ENCODE data around the gene NLRP12.
"Not testable (repeated sequence)": the region's sequence is repeated elsewhere in the genome, so short reads cannot be mapped to it uniquely, and the experiment has no call there.

NLRP12 gene, protein sequence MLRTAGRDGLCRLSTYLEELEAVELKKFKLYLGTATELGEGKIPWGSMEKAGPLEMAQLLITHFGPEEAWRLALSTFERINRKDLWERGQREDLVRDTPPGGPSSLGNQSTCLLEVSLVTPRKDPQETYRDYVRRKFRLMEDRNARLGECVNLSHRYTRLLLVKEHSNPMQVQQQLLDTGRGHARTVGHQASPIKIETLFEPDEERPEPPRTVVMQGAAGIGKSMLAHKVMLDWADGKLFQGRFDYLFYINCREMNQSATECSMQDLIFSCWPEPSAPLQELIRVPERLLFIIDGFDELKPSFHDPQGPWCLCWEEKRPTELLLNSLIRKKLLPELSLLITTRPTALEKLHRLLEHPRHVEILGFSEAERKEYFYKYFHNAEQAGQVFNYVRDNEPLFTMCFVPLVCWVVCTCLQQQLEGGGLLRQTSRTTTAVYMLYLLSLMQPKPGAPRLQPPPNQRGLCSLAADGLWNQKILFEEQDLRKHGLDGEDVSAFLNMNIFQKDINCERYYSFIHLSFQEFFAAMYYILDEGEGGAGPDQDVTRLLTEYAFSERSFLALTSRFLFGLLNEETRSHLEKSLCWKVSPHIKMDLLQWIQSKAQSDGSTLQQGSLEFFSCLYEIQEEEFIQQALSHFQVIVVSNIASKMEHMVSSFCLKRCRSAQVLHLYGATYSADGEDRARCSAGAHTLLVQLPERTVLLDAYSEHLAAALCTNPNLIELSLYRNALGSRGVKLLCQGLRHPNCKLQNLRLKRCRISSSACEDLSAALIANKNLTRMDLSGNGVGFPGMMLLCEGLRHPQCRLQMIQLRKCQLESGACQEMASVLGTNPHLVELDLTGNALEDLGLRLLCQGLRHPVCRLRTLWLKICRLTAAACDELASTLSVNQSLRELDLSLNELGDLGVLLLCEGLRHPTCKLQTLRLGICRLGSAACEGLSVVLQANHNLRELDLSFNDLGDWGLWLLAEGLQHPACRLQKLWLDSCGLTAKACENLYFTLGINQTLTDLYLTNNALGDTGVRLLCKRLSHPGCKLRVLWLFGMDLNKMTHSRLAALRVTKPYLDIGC

DNA sequence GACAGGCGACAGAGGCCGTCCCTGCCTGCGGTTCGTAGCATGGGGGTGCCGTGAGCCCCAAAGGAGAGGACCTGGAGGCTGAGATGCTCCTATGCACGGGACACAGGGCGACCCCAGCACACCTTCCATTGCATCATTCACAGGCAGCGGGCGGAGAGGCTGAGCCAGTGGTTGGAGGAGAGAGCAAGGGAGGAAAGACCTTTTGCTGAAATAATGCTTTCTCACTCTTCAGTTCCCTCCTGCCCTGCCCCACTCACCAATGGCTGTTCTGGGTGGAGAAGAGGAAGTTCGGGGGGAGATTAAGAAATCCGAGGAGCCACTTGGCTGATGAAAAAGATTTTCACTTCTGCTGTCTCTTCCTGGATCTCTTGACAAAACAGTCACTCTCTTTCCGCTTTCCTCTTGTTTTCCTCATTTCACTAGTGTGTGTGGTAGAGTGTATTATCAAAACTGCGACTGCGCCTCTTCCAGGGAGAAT is at the start of gene NLRP12:
Gene NLRP12 (minus strand): TSS at position 181 of the 478 bp plus-strand sequence. CDS start 140 bp downstream, at position 41.
- no peak for DNase-seq (ENCODE audit: low read depth)

DNA sequence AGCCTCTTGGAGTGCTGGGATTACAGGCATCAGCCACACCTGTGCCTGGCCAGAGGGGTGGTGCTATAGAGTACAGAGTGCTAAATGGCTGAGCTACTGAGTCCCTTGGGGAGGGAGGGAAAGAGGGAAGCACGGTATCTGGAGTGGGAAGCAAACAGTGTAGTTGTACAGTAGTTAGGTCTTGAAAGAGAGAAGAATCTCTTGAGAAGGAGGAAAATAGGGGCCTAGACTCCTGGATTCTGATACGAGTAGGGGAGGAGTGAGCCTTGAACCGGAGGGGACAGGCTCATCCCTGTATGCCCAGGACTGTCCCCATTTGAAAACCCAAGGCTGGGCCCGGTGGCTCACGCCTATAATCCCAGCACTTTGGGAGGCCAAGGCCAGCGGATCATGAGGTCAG is 48.6 kb upstream of the NLRP12 start:
- DNase-seq (ENCODE audit: low read depth): no peak

DNA sequence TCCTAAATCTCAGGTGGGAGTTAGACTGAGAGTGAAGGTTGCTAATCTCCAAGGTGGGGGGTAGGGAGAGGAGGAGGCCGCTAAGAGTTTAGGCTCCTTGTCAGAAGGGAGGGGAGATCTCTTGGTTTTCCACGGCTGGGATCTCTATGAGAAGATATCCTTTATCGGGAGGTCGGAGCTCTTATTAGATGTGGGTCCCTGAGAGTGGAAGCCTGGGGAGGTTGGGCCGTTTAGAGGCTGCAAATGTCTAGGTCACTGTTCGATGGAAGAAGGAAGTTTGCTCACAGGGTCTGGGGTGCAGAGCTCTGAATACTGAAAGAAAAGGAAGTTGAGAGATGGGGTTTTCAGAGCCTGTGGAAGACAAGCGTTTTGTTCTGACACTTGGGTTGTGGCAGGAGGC is 47.3 kb upstream of the NLRP12 start:
- no peak for DNase-seq (ENCODE audit: low read depth)

DNA sequence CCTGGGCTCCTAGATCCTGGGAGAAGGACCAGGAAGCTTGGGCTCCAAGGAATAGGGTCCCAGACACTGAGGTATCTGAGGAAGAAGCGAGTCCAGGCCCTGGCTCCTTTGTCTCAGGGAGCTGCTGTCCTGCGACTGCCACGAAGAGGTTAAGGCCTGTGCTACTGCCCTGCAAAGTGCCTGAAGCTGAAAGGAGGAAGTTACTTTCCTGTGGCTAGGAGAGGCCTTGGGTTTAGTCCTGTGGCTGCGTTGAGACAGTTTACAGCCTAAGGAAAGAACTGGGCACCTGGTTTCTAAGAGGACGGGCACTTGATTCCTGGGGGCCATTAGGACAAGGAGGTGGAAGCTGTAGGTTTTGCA is 46.4 kb upstream of the NLRP12 start:
- no peak for DNase-seq (ENCODE audit: low read depth)

DNA sequence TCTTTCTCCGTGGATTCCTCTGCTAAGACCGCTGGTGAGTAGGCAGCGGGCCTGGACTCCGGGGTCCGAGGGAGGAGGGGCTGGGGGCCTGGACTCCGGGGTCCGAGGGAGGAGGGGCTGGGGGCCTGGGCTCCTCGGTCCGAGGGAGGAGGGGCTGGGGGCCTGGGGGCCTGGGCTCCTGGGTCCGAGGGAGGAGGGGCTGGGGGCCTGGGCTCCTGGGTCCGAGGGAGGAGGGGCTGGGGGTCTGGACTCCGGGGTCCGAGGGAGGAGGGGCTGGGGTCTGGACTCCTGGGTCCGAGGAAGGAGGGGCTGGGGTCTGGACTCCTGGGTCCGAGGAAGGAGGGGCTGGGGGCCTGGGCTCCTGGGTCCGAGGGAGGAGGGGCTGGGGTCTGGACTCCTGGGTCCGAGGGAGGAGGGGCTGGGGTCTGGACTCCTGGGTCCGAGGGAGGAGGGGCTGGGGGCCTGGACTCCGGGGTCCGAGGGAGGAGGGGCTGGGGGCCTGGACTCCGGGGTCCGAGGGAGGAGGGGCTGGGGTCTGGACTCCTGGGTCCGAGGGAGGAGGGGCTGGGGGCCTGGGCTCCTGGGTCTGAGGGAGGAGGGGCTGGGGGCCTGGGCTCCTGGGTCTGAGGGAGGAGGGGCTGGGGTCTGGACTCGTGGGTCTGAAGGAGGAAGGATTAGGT is 45.8 kb upstream of the NLRP12 start:
- not testable (repeated sequence) for DNase-seq (ENCODE audit: low read depth)

DNA sequence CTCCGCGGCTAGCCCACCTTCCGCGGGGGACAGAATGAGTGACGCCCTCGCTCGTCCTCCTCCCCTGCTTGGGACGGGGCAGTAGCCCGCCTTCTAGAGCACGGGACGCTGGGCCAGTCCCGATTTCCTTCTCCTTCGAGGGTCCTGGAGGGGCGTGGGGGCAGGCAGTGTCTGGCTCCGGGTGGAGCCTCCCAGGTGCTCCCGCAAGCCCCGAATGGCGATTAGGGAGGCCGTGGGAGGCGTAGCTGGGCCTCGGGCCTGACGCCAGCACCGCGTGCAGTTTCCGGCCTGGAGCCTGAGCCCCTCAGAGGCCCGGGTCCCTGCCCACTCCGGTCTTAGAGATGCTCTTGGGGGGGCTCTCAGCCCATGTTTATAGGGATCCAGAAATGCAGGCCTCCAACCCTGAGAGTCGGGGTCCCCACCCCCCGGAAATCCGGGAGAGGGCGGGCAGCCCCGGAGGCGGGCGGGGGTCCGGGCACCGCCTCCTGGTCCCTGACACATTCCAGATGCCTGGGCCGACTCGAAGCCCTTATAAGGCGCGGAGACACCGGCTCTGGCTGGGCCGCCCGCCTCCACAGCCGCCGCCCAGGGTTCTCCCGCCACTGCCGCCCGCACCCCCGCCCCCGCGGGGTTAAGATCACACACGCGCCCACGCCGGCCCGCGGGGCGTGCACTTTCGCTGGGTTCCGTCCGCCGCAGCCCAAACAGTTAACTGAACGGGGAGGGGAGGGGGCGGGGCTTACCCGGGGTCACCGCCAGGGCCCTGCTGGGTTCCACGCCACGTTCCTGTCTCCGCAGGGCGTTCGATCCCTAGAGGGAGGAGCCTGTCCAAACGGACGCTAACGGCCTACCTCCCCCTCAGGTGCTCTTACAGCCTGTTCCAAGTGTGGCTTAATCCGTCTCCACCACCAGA is 45.0 kb upstream of the NLRP12 start:
- DNase-seq (ENCODE audit: low read depth): peak; percentile 76

DNA sequence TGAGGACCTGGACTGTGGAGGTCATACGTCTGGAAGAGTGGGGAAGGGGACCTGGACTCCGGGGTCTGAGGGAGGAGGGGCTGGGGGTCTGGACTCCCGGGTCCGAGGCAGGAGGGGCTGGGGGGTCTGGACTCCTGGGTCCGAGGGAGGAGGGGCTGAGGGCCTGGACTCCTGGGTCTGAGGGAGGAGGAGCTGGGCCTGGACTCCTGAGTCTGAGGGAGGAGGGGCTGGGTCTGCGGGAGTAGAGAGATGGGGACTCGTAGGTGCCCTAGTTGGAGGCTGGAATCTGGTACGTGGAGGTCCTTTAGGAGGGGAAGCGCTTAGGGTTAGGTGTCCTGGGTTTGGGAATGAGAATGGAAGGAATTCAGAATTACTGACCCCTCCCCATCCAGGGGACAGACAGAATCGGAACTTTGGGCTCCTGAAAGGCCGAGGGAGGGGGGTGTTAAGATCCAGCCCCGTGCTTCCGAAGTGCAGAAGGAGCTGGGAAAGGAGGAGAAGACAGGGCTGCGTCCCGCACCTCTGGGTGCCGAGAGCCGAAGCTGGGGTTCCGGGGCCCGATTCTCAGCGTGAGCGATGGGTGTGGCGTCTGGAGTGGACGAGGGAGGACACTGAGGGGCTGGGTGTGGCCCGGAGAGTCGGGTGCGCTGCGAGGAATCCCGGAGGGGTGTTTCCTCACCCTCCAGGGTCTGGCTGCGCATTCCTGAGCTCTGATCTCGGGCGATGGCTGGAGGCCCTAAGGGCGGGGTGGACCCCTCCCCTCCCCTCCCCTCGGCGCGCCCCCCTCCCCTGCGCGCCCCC is 44.2 kb upstream of the NLRP12 start:
- DNase-seq (ENCODE audit: low read depth): no peak

DNA sequence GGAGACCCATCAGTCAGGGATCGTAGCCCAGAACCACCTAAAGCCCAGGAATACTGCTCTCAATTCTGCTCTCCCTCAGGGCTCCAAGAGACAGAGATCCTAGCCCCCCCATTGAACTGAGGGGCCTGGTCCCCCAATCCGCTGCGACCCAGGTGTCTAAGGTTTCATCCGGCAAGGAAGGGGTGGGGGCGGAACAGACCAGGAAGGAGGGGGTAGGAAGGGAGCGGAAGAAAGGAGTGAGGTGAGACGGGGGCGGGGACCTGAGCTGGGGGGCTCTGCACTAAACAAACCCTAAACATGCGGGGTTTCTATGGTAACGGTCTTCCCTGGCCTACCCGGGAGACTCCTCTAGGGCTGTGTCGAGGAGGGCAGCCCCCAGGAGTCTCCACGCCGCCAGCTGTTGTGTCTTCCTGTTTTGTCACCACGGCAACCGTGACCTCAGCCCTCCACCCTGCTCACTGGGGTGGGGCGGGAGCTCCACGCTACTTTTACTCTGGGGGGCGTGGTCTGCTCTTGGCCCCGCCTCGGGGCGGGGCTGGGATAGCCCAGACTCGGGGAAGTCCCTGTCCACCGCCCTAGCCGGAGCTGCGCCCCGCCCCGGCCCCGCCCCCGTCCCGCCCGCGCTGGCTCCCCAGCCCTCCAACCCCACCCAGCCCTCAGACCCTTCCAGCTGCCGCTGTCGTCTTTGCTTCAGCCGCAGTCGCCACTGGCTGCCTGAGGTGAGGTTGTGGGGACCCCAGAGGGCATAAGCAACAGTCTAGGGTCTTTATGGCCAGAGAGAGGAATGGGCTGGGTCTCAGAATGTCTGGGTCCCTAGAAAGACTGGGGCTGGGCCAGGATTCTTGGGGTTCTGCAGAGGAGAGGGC is 43.3 kb upstream of the NLRP12 start, which contains the start of gene MYADM:
Gene MYADM (plus strand): TSS at position 659 of the 866 bp plus-strand sequence. CDS start 5,647 bp downstream, outside the sequence.
- peak; percentile 99 for DNase-seq (ENCODE audit: low read depth)

DNA sequence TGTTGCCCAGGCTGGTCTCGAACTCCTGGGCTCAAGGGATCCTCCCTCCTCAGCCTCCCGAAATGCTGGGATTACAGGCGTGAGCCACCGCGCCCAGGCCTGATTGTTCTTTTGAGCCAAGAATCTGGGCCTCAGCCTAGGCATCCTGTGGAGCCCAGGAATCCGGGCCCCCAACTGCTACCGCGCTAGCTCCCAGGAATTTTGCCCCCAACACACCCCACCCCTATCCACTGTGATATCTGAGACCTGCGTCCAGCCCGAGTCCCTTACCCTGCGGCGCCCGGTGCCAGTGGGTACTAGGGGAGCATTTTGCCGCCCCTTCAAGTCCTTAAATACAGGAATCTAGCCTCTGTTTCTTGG is 42.7 kb upstream of the NLRP12 start:
- DNase-seq (ENCODE audit: low read depth): no peak

DNA sequence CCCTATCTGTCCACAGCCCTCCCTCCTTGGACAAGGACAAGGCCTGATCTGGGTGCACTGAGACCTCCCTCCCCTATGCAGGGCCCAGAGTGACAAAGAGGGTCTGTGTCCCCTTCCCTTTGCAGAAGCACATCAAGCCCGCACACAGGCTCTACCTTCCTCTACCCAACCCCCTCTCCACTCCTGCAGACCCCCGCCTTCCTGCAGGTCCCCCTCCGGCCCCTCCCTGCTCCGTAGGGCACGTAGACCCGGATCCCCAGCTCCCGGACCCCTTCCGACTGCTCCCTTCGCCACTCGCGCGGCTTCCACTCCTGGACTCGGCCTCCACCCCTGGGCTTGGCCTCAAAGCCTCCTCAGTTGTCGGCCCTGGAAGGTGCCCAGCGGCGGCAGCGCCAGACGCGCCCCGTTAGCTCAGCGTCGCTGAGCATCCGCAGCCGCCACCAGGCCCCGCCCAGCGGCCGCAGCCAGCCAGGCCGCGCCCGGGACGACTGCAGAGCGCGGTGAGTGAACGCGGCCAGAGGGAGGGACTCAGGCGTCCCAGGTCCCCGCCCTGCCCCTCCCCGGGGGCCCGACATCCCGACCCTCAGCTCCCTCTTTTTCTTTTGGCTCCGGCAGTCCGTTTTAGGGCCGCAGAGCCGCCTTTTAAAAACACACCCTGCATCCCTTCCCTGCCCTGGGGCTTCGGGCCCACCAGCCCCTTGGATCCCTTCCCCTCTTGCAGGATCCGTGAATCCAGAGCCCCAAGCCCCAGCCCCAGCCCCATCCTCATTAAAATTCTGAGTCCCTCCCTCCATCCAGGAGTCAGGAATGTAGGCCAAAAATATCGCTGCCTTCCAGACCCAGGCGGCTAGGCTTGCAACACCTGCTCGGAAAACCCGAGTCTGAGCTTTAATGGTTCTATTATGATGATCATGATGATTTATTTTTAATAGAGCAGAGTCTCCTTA is 42.1 kb upstream of the NLRP12 start:
- peak; percentile 42 for DNase-seq (ENCODE audit: low read depth)

DNA sequence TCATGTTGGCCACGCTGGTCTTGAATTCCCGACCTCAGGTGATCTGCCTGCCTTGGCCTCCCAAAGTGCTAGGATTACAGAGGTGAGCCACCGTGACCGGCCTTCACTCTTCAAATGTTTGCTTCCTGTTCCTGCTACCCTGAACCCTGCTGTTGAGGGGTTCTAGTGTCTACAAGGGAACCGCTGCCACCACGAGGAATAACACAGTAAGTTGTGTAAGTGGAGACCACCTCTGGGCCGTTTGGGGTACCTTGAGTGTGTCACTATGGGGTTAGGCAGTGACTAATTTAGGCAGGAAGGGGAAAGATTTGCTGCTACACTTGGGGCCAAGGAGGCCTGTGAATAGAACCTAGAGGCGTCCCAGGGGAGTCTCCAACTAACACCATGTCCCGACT is 41.4 kb upstream of the NLRP12 start:
- DNase-seq (ENCODE audit: low read depth): no peak

DNA sequence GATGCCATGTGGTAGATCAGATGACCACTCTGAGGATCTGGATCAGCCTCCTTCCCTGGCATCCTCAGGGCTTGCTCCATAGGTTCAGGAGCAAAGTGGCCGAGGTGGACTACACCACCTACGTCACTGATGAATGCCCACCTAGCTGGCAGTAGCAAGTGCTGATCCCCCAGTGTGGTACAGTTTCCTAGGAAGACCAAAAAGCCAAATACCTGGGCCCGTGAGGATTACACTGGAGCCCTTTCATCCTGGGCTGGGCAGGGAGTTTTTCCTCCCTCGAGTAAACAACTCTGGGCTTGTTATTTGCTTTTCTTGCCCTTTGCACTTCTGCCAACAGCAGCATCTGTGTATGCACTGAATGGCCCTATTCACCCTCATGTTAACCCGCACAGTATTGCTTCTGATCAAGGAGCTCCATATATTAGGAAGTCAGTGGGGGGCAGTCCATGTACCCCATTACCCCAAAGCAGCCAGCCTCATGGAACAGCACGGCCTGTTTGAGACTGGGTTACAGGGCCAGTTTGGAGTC is 40.3 kb upstream of the NLRP12 start:
- DNase-seq (ENCODE audit: low read depth): no peak

DNA sequence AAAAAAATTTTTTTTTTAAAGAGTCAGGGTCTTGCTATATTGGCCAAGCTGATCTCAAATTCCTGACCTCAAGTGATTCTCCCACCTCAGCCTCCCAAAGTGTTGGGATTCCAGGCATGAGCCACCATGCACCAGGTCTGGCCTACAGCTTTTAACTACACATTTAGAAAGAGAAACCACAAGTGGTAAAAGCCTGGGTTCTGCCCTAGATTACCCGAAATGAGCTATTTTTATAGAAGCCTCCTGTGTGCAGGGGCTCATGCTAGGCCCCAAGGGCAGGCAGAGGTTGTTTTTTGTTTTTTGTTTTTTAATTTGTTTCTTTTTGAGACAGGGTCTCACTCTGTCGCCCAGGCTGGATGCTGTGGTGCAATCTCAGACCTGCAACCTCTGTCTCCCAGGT is 29.6 kb upstream of the NLRP12 start:
- no peak for DNase-seq (ENCODE audit: low read depth)

DNA sequence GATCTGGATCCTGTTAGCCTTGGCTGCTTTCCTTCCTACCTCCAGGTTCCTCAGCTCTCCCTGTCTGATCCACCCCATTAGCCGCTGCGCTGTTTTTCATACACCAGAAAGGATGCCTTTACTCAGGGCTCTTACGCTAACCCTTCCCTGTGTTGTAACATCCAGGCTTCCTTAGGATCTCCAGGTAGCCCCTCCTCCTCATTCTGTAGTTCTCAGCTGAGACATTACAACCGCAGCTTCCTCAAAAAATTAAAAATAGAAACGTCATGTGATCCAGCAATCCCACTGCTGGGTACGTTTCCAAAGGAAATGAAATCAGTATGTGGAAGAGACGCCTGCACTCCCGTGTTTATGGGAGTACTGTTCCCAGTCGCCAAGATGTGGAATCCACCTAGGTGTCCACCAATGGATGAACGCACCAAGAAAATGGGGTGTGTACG is 25.1 kb upstream of the NLRP12 start:
- DNase-seq (ENCODE audit: low read depth): no peak

DNA sequence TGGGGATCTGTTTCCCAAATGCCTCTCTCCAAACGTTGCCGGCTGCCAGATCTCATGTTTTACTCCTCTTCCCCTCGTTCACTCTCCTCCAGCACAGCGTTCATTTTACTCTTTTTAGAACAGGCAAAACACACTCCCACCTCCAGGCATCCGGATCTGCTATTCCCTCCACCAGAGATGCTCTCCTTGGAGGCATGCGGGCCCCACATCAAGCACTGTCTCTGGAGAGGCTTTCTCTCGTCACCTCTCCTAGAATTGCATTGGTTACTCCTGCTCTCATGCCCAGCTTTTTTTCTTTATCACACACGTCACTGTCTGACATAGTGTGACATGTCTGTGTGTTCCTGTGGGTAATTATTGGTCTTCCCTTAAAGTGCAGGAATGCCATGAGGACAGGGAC is 23.4 kb upstream of the NLRP12 start:
- DNase-seq (ENCODE audit: low read depth): no peak

DNA sequence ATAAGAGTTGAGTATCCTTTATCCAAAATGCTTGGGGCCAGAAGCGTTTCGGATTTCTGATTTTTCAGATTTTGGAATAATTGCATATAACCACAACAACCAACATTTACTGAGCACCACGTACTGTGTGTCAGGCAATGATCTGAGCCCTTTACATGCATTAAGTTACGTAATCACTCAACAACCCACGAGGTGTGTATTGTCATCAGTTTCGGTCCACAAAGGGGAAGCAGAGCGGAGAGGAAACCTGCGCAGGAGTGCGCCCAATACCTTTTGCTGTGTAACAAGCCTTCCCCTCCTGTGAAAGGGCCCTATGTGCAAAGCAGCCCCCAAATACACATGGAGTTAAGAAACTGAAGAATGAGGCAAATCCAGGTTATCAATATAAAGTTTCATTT is 20.7 kb upstream of the NLRP12 start:
- DNase-seq (ENCODE audit: low read depth): no peak

DNA sequence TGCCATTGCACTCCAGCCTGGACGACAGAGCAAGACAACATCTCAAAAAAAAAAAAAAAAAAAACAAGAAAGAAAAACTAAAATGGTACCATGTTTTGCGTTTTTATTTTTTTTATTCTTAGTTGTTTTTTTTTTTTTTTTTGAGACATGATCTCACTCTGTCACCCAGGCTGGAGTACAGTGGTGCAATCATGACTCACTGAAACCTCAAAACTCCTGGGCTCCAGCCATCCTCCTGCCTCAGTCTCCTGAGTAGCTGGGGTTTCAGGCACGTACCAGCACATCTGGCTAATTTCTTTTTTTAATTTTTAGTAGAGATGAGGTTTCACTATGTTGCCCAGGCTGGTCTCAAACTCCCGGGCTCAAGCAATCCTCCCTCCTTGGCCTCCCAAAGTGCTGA is 16.8 kb upstream of the NLRP12 start:
- not testable (repeated sequence) for DNase-seq (ENCODE audit: low read depth)

DNA sequence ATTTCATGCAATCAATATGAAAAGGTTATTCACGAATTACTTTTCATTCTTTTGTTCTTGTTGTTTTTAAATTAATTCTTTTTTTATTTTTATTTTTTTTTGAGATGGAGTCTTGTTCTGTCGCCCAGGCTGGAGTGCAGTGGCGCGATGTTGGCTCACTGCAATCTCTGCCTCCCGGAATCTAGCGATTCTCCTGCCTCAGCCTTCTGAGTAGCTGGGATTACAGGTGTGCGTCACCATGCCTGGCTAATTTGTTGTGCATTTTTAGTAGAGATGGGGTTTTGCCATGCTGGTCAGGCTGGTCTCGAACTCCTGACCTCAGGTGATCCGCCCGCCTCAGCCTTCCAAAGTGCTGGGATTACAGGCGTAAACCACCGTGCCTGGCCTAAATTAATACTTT is 16.1 kb upstream of the NLRP12 start:
- not testable (repeated sequence) for DNase-seq (ENCODE audit: low read depth)
